Esophagus muscularis mucosa (tissue), 4 donors: ENCODE results near the gene PCBP4. TPM values are rescaled to one million over a fixed set of nuclear protein-coding genes. Genes with fewer than 3 reads are reported as not detected.

Experiments used
- DNase-seq: peaks from one replicate; pipeline ENCODE4 v3.0.0-alpha.2; 2017; ENCODE audit errors: extremely low spot score
- H3K27ac ChIP-seq, 4 donors: fragments of 200-600 bp; sonication (generic); replicated peaks in 1 of 4; 1 replicate in 3 of 4; 2 replicates in 1 of 4; pipeline ENCODE4 v1.5.1; 2016 to 2019; ENCODE audit warnings: mild to moderate bottlenecking in 1 of 4
- H3K27me3 ChIP-seq, 4 donors: fragments of 200-600 bp; sonication (generic); one replicate each; pipeline versions ENCODE4 v1.5.1 to v1.6.0; 2016 to 2019
- H3K36me3 ChIP-seq, 4 donors: fragments of 200-600 bp; sonication (generic); one replicate each; pipeline ENCODE4 v1.5.1; 2016 to 2019
- H3K4me1 ChIP-seq, 4 donors: fragments of 200-600 bp; sonication (generic); one replicate each; pipeline ENCODE4 v1.5.1; 2016 to 2019
- H3K4me3 ChIP-seq, 4 donors: fragments of 200-600 bp; sonication (generic); 1 replicate in 2 of 4; 2 replicates in 2 of 4; pipeline ENCODE4 v1.5.1; 2016 to 2019; ENCODE audit warnings: mild to moderate bottlenecking in 4 of 4, moderate library complexity in 1 of 4
- H3K9me3 ChIP-seq, 4 donors: fragments of 200-600 bp; sonication (generic); 1 replicate in 3 of 4; 2 replicates in 1 of 4; pipeline ENCODE4 v1.5.1; 2016 to 2019
- EP300 ChIP-seq: sonication (generic); formaldehyde crosslinking; IDR thresholded peaks from one replicate; pipeline ENCODE4 v1.6.1; 2017; ENCODE audit warnings: antibody characterized with exemption
- POLR2A ChIP-seq: fragments of 450-650 bp; IDR thresholded peaks from one replicate; pipeline ENCODE4 v1.6.1; 2017; ENCODE audit warnings: antibody characterized with exemption, moderate library complexity, mild to moderate bottlenecking, low read depth
- POLR2AphosphoS5 ChIP-seq, 2 donors: sonication (generic); formaldehyde crosslinking; IDR thresholded peaks; one replicate each; pipeline ENCODE4 v1.6.1; 2017; ENCODE audit warnings: antibody characterized with exemption in 2 of 2
- WGBS: methylation state at CpG from one replicate; pipeline ENCODE4 v1.1.5; 2018; 5-methylcytosine and 5-hydroxymethylcytosine counted together
- intact Hi-C: fragments of 100-400 bp; cut with DNase I; formaldehyde crosslinking; loops from one replicate; pipeline ENCODE4 v1.15.1; 2023
- total RNA-seq, 4 donors: library from RNA; depleted of rRNA; stranded (reverse); fragments of >200 nt; gene quantifications; one replicate each; pipeline versions ENCODE4 v1.1.0 to v1.2.1, GENCODE V29; 2016
- TF ChIP-seq, protein P1 (sequence below), 3 experiments: fragments of 200-600 bp in 2 of 3; fragments of 450-650 bp in 1 of 3; sonication (generic) in 2 of 3; IDR thresholded peaks; one replicate each; pipeline ENCODE4 v1.5.1; 2017 to 2019; ENCODE audit warnings: antibody characterized with exemption in 3 of 3, mild to moderate bottlenecking in 2 of 3, moderate library complexity in 1 of 3

The PCBP4 gene
- total RNA-seq, 4 donors from 2014 or later: 54.4 to 378 (median 139) TPM

DNA sequence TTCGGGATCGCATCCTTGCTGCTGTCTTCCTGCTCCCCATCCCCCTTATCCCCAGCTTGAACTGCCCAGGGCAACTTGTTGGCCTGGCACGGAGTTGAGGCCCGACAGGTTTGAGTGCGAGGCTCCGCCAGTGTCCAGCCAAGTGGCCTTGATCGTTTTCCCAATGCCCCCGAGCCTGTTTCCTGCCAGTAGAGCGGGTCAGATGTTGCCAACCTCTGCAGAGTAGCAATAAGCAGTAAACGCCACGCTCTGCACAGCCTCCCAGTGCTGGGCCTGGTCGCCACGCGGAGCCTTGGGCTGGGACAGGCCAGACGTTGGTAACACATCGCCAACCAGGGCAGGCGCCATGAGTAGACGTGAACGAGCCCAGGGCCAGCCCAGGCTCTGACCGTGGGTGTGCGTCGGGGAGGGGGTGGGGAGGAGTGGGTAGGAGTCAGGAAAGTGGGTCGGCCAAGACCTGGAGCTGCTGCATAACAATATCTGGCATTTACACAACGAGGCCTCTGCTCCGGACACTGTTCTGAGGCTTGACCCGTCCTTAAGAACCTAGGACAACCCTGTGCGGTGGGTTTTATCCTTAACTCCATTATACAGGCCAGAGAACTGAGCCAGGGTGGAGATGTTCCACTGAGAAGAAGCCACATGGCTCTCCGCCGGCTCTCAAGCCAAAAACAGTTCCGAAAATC lies 7.2 kb upstream of the PCBP4 start:
- H3K9me3 ChIP-seq: no peaks in the 10 kb centered on the region
- H3K27ac ChIP-seq: peak overlapping the region; percentile 93 to 96 (median 96)
- intact Hi-C loops: loop anchor here (2.0 kb wide), 1 partner anchor 32 kb away; the partner anchor contains the start of gene PARP3
- H3K4me1 ChIP-seq: peaks cover 27 to 54% (median 36%) of the 10 kb centered on the region in 4 donors
- 18% methylated on average over 13 of the region's 30 CpGs for WGBS
- H3K36me3 ChIP-seq: peaks cover 0 to 14% (median 6%) of the 10 kb centered on the region in 4 donors
- DNase-seq: no peak
- TF ChIP-seq, protein P1, sequence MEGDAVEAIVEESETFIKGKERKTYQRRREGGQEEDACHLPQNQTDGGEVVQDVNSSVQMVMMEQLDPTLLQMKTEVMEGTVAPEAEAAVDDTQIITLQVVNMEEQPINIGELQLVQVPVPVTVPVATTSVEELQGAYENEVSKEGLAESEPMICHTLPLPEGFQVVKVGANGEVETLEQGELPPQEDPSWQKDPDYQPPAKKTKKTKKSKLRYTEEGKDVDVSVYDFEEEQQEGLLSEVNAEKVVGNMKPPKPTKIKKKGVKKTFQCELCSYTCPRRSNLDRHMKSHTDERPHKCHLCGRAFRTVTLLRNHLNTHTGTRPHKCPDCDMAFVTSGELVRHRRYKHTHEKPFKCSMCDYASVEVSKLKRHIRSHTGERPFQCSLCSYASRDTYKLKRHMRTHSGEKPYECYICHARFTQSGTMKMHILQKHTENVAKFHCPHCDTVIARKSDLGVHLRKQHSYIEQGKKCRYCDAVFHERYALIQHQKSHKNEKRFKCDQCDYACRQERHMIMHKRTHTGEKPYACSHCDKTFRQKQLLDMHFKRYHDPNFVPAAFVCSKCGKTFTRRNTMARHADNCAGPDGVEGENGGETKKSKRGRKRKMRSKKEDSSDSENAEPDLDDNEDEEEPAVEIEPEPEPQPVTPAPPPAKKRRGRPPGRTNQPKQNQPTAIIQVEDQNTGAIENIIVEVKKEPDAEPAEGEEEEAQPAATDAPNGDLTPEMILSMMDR (IDR thresholded peaks at IDR 0.05): peak in 1 of 3 experiments; percentile 7
- TF ChIP-seq POLR2AphosphoS5 (IDR thresholded peaks at IDR 0.05): no peak
- peak overlapping the region; percentile 55 to 75 (median 70) for H3K4me3 ChIP-seq
- H3K27me3 ChIP-seq: no peaks in the 10 kb centered on the region

DNA sequence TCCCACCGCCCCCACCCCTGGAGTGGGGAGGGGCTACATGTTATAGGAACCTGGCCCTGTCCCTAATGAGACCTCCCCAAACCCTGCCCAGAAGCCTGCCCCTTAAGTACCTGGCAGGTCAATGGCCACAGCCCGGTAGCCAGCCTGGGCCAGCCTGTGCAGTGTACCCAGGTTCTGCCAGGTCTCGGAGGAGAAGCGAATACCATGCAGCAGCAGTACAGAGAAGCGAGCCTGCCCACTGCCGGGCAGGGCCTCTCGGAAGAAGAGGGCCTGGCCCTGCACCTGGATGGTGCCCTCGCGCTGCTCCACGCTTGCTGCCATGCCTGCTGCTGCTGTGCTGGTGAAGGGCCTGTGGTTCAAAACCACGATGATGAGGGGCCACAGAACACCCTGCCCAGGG lies 4.1 kb upstream of the PCBP4 start:
- 94% methylated on average over 7 of the region's 11 CpGs for WGBS
- TF ChIP-seq POLR2AphosphoS5 (IDR thresholded peaks at IDR 0.05): no peak
- TF ChIP-seq POLR2A: no peak
- TF ChIP-seq, protein P1 (IDR thresholded peaks at IDR 0.05): no peak
- no peak for TF ChIP-seq EP300
- Histone ChIP-seq H3K4me3 (no peak overlapping the region), H3K27ac (peak overlapping the region in 1 of 4 donors; percentile 24), H3K27me3 (no peaks in the 10 kb centered on the region), H3K36me3 (peaks cover 0 to 6% (median 5%) of the 10 kb centered on the region in 4 donors), H3K4me1 (peaks cover 41 to 73% (median 57%) of the 10 kb centered on the region in 4 donors), H3K9me3 (no peaks in the 10 kb centered on the region)
- DNase-seq: no peak
- intact Hi-C loops: no loop called here

DNA sequence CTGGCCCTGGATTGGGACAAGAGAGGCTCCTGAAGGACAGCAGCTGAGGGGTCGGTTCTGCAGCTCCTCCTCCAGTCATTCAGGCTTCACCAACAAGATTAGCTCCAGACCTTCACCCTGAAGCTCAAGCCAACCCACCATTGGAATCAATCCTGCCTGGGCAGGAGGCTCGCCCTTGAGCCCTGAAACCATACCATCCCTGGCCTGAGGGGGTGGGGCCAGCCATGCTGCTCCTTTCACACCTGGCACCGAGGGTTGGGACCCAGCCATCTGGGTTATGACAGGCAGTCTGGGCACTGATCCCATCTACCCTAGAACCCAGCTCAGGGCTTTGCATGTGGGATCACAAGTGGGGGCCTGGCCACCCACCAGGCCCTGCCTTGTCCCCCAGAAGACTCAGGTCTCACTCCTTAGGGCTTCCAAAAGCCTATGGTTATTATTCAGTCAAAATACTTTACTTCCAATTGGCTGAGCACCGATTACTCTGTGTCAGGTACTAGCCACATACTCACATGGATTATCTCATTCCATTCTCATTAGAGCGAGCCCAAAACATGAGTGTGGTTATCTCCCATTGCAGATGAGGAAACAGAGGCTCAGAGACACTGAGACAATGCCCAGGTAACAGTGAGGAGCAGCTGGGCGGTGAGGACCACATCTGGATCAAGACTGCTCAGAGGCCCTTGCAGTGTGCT lies 3.5 kb upstream of the PCBP4 start:
- no peaks in the 10 kb centered on the region for H3K27me3 ChIP-seq
- H3K4me3 ChIP-seq: no peak overlapping the region
- WGBS: 89% methylated on average over 3 of the region's 6 CpGs
- TF ChIP-seq POLR2A (no peak), POLR2AphosphoS5 (IDR thresholded peaks at IDR 0.05) (no peak), EP300 (no peak)
- peak overlapping the region in 1 of 4 donors; percentile 24 for H3K27ac ChIP-seq
- H3K4me1 ChIP-seq: peaks cover 41 to 73% (median 57%) of the 10 kb centered on the region in 4 donors
- DNase-seq: no peak
- intact Hi-C loops: no loop called here
- peaks cover 0 to 6% (median 5%) of the 10 kb centered on the region in 4 donors for H3K36me3 ChIP-seq
- no peaks in the 10 kb centered on the region for H3K9me3 ChIP-seq

DNA sequence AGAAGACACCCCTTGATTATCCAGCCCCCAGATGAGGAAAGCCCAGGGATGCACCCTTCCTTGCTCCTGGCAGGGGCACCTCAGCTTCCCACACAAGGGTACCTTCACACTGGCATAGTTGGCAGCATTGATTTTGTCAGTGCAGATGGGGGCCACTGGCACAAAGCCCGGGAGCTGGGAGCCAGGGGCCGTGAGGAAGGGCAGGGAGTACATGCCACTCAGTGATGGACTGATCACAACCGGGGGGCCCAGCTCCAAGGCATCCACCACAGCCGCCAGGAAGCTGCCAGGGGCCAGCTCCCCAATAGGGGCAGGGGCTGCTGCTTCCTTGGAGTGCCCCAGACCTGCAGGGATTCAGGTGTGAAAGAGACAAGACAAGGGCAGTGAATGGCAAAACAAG lies 2.6 kb upstream of the PCBP4 start:
- no peaks in the 10 kb centered on the region for H3K27me3 ChIP-seq
- 81% methylated on average over 4 of the region's 4 CpGs for WGBS
- no peak overlapping the region for H3K4me3 ChIP-seq
- TF ChIP-seq EP300 (no peak), POLR2AphosphoS5 (IDR thresholded peaks at IDR 0.05) (no peak), POLR2A (no peak)
- TF ChIP-seq, protein P1 (IDR thresholded peaks at IDR 0.05): no peak
- H3K4me1 ChIP-seq: peaks cover 45 to 73% (median 59%) of the 10 kb centered on the region in 4 donors
- H3K9me3 ChIP-seq: no peaks in the 10 kb centered on the region
- no peak for DNase-seq
- H3K36me3 ChIP-seq: peaks cover 0 to 8% (median 6%) of the 10 kb centered on the region in 4 donors
- H3K27ac ChIP-seq: no peak overlapping the region
- intact Hi-C loops: no loop called here
